Chondrocyte (in vitro differentiated cells): ENCODE measurements around the gene ALKAL2. TPM values are rescaled to one million over a fixed set of nuclear protein-coding genes. Genes with fewer than 3 reads are reported as not detected.
A peak's percentile ranks its signal among the peaks of the same experiment; 100 is the strongest.

Source experiments
- DNase-seq: peaks from one replicate; pipeline ENCODE4 v3.0.0; 2021; ENCODE audit warnings: mixed read lengths, low spot score
- H3K27ac Mint-ChIP-seq: one replicate; pipeline ENCODE4 v1.8.0; 2021; ENCODE audit warnings: mild to moderate bottlenecking, moderate library complexity, mixed read lengths; ENCODE audit not compliant: unreplicated experiment
- H3K27me3 Mint-ChIP-seq: 2 replicates; pipeline ENCODE4 v1.8.0; 2021; ENCODE audit warnings: low read depth, mixed read lengths
- H3K36me3 Mint-ChIP-seq: 2 replicates; pipeline ENCODE4 v1.8.0; 2021; ENCODE audit warnings: low read depth, mixed read lengths
- H3K4me1 Mint-ChIP-seq: 2 replicates; pipeline ENCODE4 v1.8.0; 2021; ENCODE audit warnings: low read depth, mild to moderate bottlenecking, mixed read lengths
- H3K4me3 Mint-ChIP-seq: one replicate; pipeline ENCODE4 v1.8.0; 2021; ENCODE audit warnings: mild to moderate bottlenecking, moderate library complexity, mixed read lengths; ENCODE audit not compliant: unreplicated experiment
- H3K9me3 Mint-ChIP-seq: 2 replicates; pipeline ENCODE4 v1.8.0; 2021; ENCODE audit warnings: low read depth, mixed read lengths
- CTCF ChIP-seq: fragments of 200-600 bp; sonication (generic); IDR thresholded peaks from 2 replicates; pipeline ENCODE4 v1.5.0; 2021; ENCODE audit warnings: antibody characterized with exemption, mild to moderate bottlenecking, moderate library complexity
- total RNA-seq: library from RNA; stranded (reverse); gene quantifications from 3 replicates; pipeline ENCODE4 v1.2.1, GENCODE V29; 2021

Gene ALKAL2
- total RNA-seq, 1 donor from 2014 or later: 164 TPM

GRCh38 chr2:270861-271260 is 17.0 kb downstream of the ALKAL2 start:
- Mint-ChIP-seq H3K4me1 (peaks cover 31% of the 10 kb centered on the region), H3K36me3 (peaks cover 5% of the 10 kb centered on the region), H3K27me3 (no peaks in the 10 kb centered on the region), H3K9me3 (no peaks in the 10 kb centered on the region), H3K27ac (no peak overlapping the region), H3K4me3 (no peak overlapping the region)
- TF ChIP-seq CTCF: no peak
- DNase-seq: no peak

GRCh38 chr2:269356-270030 is 18.4 kb downstream of the ALKAL2 start:
- Mint-ChIP-seq H3K36me3 (peaks cover 5% of the 10 kb centered on the region), H3K9me3 (no peaks in the 10 kb centered on the region), H3K27ac (no peak overlapping the region), H3K4me1 (peaks cover 39% of the 10 kb centered on the region), H3K27me3 (no peaks in the 10 kb centered on the region), H3K4me3 (no peak overlapping the region)
- no peak for TF ChIP-seq CTCF
- DNase-seq: no peak

DNA sequence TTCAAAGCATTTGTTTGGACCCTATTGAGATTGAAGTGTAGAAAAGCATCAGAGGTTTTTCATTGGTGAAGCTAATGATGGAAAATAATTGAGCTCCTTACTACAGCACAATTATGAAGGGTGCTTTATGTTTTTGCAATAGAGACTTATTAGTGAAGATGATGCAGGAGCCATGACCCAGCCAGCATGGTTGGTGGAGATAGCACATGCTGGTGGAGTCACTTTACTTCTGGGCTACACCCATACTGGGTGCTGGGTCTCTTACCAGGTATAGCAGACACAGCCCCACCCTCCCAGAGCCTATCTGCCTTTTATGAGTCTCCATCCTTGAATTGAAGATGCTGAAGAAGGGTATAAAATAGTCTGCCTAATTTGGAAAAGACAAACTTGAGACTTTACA is 19.6 kb downstream of the ALKAL2 start:
- H3K27me3 Mint-ChIP-seq: no peaks in the 10 kb centered on the region
- no peak overlapping the region for H3K4me3 Mint-ChIP-seq
- peaks cover 5% of the 10 kb centered on the region for H3K36me3 Mint-ChIP-seq
- no peak overlapping the region for H3K27ac Mint-ChIP-seq
- TF ChIP-seq CTCF: no peak
- H3K9me3 Mint-ChIP-seq: no peaks in the 10 kb centered on the region
- DNase-seq: no peak
- peaks cover 42% of the 10 kb centered on the region for H3K4me1 Mint-ChIP-seq

GRCh38 chr2:264493-265468 is 23.1 kb downstream of the ALKAL2 start, which contains the start of gene ACP1:
Gene ACP1, plus strand, starts transcription at chr2:264947. Its CDS starts 18 bp downstream, at chr2:264965.
- DNase-seq: peak; percentile 98
- Mint-ChIP-seq H3K9me3 (no peaks in the 10 kb centered on the region), H3K27me3 (no peaks in the 10 kb centered on the region), H3K4me1 (peaks cover 49% of the 10 kb centered on the region), H3K4me3 (peak within 1 kb of the TSS; percentile 92), H3K27ac (peak within 1 kb of the TSS; percentile 96), H3K36me3 (peaks cover 5% of the 10 kb centered on the region)
- TF ChIP-seq CTCF: peak; percentile 22

DNA sequence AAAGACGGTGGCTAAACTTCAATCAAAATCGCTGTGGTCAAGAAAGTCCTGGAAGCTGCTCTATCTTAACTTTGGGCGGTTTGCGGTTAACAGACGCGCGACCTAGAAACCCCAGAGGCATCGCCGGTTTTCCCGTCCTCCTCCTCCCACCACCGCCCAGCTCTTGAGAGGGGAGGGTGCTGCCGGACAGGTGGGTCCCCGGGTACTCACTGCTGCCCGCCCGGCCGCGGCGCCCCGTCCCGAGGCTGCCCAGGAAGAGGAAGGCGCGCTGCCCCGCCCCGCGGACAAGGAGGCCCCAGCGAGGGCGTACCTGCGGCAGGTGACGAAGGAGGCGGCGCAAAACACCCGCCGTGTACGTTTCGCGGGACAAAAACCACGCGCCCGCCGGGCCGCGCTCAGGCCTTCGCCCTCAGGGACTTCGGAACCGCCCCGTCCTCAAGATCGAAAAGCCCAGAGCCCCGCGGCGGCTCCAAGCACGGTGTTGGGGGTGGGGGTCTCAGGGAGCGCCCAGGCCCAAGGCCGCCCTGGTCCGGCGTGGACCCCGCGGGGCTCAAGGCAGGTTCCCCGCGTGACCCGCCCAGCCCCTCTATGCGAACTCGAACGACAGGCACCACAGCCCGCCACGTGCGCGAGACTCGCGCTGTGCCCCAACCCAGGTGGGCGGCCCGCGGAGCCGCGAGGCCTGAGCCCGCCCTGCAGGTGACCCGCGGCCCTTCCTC is 24.0 kb downstream of the ALKAL2 start, which contains the start of gene SH3YL1:
TSS of gene SH3YL1 (minus strand) at position 259 of the 719 bp plus-strand sequence. CDS start at position 211, 48 bp downstream.
- H3K4me3 Mint-ChIP-seq: peak within 1 kb of the TSS; percentile 92
- H3K9me3 Mint-ChIP-seq: peaks cover 2% of the 10 kb centered on the region
- no peak for TF ChIP-seq CTCF
- peak; percentile 87 for DNase-seq
- H3K4me1 Mint-ChIP-seq: peaks cover 49% of the 10 kb centered on the region
- peak within 1 kb of the TSS; percentile 96 for H3K27ac Mint-ChIP-seq
- H3K36me3 Mint-ChIP-seq: peaks cover 8% of the 10 kb centered on the region
- no peaks in the 10 kb centered on the region for H3K27me3 Mint-ChIP-seq
